Measurements from ENCODE around the gene HTT.

The HTT gene

DNA sequence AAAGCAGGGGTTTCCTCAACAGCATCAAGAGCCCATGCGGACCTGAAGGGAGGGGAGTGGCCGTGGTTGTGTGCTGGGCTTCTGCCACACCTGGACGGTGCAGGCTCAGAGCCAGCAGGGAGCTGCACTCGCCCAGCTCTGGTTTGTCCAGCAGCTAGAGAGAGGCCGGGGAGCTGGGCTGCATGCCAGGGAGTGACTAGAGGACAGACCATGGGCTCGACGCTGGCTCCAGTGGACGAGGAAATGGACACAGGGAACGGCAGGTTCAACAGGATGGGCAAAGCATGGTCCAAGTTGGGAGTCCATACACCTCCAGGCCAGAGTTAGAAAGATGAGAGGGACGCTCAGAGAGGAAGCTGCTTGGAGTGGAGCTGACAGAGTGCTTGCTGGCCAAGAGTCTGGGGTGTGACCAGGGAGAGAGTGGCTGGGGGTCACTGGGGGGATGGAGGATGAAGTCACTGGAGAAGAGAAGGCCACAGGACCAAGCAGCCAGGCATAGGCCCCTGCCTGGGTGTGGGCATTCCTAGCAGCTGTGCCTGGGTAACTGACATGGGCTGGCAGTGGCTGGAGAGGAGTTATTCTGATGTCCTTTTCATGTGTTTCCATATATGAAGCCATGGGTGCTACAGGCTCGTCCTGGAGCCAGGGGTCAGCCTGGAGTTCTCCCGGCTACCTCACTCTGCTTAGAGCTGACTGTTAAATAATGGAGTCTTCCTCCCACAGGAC is 43.0 kb upstream of the HTT start:
- DNase-seq (ENCODE audit: low read depth in 2 of 2), result no peak
- TF ChIP-seq, protein P1, sequence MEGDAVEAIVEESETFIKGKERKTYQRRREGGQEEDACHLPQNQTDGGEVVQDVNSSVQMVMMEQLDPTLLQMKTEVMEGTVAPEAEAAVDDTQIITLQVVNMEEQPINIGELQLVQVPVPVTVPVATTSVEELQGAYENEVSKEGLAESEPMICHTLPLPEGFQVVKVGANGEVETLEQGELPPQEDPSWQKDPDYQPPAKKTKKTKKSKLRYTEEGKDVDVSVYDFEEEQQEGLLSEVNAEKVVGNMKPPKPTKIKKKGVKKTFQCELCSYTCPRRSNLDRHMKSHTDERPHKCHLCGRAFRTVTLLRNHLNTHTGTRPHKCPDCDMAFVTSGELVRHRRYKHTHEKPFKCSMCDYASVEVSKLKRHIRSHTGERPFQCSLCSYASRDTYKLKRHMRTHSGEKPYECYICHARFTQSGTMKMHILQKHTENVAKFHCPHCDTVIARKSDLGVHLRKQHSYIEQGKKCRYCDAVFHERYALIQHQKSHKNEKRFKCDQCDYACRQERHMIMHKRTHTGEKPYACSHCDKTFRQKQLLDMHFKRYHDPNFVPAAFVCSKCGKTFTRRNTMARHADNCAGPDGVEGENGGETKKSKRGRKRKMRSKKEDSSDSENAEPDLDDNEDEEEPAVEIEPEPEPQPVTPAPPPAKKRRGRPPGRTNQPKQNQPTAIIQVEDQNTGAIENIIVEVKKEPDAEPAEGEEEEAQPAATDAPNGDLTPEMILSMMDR (IDR thresholded peaks at IDR 0.05; ENCODE audit: low read depth, low read length), result no peak
- no peak overlapping the region for H3K4me3 ChIP-seq (replicated peaks in 1 of 2; ENCODE audit: low read depth in 2 of 2, low read length in 2 of 2)

DNA sequence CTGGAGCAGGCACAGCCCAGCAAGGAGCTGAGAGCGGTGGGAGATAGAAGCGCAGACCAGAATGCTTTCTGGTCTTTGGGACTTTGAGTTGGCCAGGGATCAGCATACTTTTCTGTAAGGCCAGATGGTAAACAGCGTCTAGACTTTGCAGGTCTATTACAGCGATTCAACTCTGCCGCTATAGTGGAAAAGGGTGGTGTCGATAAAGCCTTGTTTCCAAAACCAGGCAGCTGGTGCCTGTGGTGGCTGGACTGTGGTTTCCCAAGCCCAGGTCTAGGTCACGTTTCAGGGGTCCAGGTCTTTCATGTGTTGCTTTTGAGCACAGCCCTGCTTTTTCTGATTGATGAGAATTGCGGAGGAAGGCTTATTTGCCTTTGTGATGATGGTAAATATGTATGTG is 40.2 kb upstream of the HTT start:
- TF ChIP-seq, protein P1 (IDR thresholded peaks at IDR 0.05; ENCODE audit: low read depth, low read length), result no peak
- DNase-seq (ENCODE audit: low read depth in 2 of 2), result no peak
- no peak overlapping the region for H3K4me3 ChIP-seq (replicated peaks in 1 of 2; ENCODE audit: low read depth in 2 of 2, low read length in 2 of 2)

DNA sequence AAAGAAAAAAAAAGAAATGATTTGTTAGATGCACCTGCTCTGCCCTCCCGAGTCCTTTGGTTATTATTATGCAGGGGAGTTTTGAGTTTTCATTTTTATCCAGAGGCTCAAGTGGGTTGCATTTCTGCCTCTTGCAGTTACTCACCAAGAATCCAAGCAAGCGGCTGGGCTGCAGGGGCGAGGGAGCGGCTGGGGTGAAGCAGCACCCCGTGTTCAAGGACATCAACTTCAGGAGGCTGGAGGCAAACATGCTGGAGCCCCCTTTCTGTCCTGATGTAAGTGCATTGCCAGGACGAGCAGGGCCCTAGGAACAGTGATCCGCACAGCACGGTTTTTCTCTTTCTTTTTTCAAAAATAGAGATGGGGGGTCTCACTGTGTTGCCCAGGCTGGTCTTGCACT is 39.2 kb upstream of the HTT start:
- H3K4me3 ChIP-seq (replicated peaks in 1 of 2; ENCODE audit: low read depth in 2 of 2, low read length in 2 of 2), result no peak overlapping the region
- no peak for DNase-seq (ENCODE audit: low read depth in 2 of 2)
- TF ChIP-seq, protein P1 (IDR thresholded peaks at IDR 0.05; ENCODE audit: low read depth, low read length), result no peak

DNA sequence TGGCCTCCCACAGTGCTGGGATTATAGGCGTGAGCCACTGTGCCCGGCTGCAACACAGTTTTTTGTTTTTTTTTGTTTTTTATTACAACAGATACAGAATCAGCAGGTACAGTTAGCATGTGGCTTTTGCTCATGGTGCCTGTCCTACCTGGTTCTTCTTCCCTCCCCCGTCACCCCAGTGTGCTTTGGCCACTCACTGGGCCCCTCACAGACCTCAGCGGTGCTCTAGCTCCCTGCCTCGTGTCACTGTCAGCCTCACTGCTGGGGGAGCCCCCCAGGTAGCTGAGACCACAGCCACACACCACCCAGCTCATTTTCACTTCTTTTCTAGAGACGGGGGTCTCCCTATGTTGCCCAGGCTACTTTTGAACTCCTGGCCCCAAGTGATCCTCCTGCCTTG is 38.8 kb upstream of the HTT start:
- no peak overlapping the region for H3K4me3 ChIP-seq (replicated peaks in 1 of 2; ENCODE audit: low read depth in 2 of 2, low read length in 2 of 2)
- DNase-seq (ENCODE audit: low read depth in 2 of 2), result no peak
- TF ChIP-seq, protein P1 (IDR thresholded peaks at IDR 0.05; ENCODE audit: low read depth, low read length), result no peak

DNA sequence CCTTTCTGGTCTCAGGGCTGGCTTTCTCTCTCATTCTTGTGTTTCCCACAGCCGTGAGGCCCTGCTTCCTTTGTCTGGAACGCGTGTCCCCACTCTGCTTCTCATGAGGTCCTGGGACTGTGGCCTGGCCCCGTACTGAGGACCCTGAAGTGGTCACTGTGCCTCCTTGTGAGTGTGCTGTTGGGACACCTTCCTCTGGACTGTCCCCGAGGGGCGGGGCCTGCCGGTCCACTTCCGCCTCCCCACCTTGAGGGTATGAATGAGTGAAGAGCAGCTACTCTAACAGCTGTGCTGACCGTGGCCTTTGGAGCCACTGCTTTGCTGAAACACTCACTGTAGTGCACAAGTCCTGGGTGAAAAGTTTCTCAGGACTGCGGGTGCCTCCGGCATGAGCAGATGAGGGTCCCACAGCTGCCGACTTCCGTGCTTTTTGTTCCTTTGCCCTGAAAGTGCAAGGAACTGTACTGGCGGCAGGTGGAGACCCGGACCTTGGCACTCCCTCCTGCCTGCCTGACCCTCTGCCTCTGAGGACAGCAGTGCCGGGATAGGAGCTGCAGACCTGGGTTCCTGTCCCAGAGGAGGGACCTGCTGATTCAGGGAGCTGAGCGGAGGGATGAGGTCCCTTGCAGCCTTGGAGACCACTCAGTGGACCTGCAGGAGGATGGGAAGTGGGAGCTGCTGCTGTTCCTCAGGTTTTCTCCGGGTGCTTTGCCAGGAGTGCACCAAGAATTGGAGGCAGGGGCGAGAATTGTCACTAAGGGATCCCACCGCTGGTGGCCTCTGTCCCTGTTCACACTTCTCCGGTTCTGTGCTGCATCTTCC is 38.1 kb upstream of the HTT start:
- TF ChIP-seq, protein P1 (IDR thresholded peaks at IDR 0.05; ENCODE audit: low read depth, low read length), result no peak
- no peak overlapping the region for H3K4me3 ChIP-seq (replicated peaks in 1 of 2; ENCODE audit: low read depth in 2 of 2, low read length in 2 of 2)
- DNase-seq (ENCODE audit: low read depth in 2 of 2), result no peak

DNA sequence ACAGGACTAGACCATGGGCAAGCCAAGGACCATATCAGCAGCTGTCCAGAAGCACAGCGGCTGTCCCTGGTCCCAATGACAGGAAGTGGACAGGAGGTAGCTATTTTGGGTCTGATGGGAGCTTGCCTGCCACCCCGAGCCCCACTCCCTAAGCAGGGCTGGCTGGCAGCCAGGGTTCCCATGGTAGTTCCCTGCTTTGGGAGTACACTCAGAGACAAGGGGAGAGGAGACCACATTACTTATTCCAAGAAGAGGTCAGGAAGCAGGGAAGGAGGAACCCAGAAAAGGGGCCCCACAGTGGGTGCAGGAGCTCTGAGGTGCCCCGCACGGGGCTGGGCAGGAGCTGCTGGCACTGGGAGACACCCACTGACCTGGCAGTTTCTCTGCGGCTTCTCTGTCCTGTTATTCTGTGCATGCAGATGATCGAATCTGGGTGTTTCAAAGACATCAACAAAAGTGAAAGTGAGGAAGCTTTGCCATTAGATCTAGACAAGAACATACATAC is 36.5 kb upstream of the HTT start:
- TF ChIP-seq, protein P1 (IDR thresholded peaks at IDR 0.05; ENCODE audit: low read depth, low read length), result no peak
- peak in 1 of 2 donors; percentile 24 for DNase-seq (ENCODE audit: low read depth in 2 of 2)
- H3K4me3 ChIP-seq (replicated peaks in 1 of 2; ENCODE audit: low read depth in 2 of 2, low read length in 2 of 2), result peak overlapping the region in 1 of 2 donors; percentile 3
